Subcutaneous adipose tissue (tissue), 4 donors: ENCODE results near the gene C21orf58. TPM values are rescaled to one million over a fixed set of nuclear protein-coding genes. Genes with fewer than 3 reads are reported as not detected.

ENCODE experiments used
- total RNA-seq, 4 donors: library from RNA; depleted of rRNA; stranded (reverse); fragments of >200 nt; gene quantifications; one replicate each; pipeline ENCODE4 v1.1.0, GENCODE V29; 2016
- TF ChIP-seq, protein P1 (sequence below): fragments of 450-650 bp; IDR thresholded peaks from one replicate; pipeline ENCODE4 v1.5.1; 2016; ENCODE audit warnings: low read depth, mild to moderate bottlenecking, control low read depth, antibody characterized with exemption, moderate library complexity

Gene C21orf58
- total RNA-seq, 4 donors from 2014 or later: 1.2 to 2.9 (median 1.5) TPM; not detected in 1

DNA sequence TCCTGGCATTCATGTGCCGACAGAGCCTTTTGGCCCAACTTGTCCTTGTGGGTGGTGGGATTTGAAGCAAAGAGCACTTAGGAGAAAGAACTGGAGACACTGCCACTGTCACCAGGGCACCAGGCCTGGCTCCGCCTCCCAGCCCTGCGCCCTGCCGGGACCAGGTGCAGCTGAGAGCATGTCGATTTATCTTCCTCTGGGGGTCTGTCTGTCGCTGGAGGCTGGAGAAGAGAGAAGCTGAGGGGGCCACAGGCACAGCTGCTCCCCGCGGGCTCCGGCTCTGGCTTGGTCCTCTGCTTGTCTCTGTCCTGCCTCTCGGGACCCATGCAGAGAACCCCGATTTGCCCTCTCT lies 28.5 kb upstream of the C21orf58 start:
- TF ChIP-seq, protein P1, sequence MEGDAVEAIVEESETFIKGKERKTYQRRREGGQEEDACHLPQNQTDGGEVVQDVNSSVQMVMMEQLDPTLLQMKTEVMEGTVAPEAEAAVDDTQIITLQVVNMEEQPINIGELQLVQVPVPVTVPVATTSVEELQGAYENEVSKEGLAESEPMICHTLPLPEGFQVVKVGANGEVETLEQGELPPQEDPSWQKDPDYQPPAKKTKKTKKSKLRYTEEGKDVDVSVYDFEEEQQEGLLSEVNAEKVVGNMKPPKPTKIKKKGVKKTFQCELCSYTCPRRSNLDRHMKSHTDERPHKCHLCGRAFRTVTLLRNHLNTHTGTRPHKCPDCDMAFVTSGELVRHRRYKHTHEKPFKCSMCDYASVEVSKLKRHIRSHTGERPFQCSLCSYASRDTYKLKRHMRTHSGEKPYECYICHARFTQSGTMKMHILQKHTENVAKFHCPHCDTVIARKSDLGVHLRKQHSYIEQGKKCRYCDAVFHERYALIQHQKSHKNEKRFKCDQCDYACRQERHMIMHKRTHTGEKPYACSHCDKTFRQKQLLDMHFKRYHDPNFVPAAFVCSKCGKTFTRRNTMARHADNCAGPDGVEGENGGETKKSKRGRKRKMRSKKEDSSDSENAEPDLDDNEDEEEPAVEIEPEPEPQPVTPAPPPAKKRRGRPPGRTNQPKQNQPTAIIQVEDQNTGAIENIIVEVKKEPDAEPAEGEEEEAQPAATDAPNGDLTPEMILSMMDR: no peak

DNA sequence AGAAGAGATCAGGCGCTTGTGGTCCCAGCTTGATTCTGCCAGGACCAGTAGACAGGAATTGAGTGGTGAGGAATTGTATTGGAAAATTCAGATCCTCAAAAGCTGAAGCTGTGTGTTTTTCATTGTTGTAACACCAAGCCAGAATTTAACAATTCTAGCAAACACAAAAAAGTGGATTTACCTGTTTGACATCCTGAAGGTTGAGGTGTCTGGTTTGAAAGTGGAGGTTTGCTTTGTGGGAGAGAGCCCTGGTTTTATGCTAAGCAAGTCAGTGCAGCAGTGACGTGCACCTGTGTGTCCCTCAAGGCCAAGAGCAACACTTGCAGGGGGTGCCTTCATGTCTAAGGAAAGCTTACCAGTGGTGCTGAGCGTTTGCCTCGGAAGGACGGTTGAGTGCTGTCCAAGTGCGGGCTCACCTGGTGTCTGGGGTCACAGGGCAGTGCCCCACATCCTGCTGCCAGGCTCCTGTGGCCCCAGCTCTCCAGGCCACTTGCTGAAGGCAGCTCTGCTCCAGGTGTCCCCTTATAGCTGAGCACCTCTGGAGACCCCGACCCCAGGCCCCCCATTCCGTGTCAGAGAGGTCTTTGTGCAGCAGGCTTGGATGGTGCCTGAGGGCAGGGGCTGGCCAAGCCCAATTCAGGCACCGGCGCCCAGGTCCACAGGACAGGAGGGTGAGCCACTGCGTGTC lies 27.9 kb upstream of the C21orf58 start:
- TF ChIP-seq, protein P1: no peak

GRCh38 chr21:46350981-46351380 lies 27.3 kb upstream of the C21orf58 start:
- TF ChIP-seq, protein P1: no peak

DNA sequence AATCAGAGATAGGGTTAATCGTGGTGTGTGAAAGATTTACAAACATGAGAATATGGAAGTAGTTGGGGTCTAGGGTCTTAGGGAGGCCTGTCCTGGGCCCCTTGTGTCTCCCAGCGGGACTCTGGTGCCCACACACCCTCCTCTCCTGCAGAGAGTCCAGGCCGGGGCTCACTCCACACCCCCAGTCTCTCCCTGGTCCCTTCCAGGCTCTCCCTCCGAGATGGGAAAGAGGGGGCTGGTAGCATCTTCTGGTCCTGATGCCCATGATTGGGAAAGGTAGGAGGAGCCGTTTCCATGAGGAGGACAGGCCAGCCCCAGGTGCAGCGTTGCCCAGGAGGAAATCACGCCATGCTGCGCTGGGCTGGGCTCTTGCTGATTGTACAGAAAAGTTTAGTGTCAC lies 26.9 kb upstream of the C21orf58 start:
- TF ChIP-seq, protein P1: no peak

DNA sequence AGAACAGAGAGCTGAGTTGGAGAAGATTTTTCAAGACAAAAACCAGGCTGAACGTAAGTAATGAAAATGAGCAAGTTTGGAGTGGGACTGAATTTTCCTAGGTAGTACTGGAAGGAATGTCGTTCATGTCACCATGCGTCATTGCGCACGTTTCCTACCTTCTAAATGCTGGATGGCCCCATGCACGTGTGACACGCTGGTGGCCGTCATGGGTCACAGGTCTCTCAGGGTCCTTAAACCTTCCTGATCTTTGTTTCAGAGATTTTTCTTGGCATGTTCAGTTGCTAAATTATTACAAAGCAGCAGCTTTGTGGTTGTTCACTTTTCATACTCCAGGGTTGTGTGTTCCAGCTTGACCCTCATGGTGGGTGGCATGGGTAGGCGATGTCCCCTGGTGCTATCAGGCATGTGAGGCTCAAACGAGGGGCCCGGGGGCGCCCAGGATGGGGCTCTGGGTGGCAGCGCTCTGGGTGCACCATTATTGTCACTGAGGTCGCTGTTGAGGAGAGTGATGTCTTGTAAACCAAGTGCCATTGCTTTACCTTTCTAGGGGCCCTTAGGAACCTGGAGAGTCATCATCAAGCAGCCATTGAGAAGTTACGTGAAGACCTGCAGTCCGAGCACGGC lies 25.6 kb upstream of the C21orf58 start:
- TF ChIP-seq, protein P1: no peak

DNA sequence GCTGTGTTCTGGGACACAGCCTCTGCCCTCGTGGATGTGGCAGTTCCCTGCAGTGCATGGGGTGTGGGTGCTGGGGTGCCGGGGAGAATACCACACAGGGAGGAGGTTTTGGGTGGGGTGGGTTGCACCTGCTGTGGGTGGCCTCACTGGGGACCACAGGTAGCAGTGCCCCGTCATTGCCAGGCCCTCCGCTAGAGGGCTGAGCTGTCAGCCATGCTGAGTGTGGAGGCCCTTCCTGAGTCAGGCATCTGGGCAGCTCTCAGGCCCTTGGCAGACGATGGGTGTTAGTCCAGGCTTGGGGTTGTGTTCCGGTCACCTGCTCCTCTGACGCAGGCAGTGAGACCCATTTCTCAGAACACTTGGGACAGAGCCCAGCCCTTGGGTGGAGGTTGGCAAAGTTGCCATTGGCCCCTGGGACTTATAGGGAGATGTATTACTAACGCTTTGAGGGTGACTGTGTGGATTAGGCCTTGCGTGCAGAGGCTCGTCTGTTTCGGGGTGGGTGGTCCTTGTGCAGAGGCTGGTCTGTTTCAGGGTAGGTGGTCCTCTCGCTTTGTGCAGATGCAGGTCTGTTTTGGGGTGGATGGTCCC lies 24.2 kb upstream of the C21orf58 start:
- TF ChIP-seq, protein P1: no peak

DNA sequence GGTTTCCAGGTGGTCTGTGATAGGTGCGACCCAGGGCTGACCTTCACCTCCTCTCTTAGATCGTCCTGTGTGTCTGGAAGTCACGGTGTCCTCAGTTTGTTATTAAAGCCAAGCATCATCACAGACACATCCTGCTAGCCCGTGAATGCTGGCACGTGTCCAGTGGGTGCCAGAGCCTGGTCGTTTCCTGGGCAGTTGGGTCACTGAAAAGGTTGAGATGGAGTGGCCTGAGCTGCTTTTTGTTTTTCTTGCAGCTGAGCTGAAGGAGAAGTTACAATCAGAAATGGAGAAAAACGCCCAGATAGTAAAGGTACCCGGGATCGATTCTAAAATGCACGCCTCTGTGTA lies 23.5 kb upstream of the C21orf58 start:
- TF ChIP-seq, protein P1: no peak
